ENCODE results near the gene CPM. TPM values are rescaled to one million over a fixed set of nuclear protein-coding genes. Genes with fewer than 3 reads are reported as not detected.

The CPM gene
- total and polyA plus RNA-seq, 2 donors (not counting 3 experiments of a cell fraction or from before 2014, with no cell fraction given), result not detected

DNA sequence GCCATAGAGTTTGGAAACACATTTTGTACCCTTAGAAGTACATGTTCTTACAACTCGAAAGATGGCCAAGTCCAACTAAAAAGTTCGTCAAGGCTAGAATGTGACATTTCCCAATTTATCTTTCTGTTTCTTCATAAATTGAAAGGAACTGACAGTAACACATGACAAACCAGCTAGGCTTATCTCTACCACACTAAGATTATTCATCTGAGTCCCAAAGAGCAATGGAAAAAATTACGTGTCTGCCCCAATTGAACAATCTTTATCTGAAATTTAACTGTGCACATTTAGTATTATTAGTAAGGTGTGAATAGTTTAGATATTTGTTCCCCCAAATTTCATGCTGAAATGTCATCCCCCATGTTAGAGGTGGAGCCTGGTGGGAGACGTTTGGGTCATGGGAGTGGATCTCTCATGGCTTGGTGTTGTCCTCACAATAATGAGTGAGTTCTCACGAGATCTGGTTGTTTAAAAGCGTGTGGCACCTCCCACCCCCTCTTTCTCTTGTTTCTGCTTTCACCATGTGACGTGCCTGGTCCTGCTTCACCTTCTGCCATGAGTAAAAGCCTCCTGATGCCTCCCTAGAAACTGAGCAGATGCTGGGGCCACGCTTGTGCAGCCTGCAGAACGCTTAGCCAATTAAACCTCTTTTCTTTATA is 13.3 kb downstream of the CPM start:
- no peak overlapping the region for H3K4me2 ChIP-seq (ENCODE audit: insufficient read depth, low read length)
- H3K36me3 ChIP-seq (ENCODE audit: control insufficient read depth in 2 of 2, extremely low read depth in 1 of 2, insufficient read depth in 2 of 2, low read length in 2 of 2), result no peaks in the 10 kb centered on the region
- H3K27ac ChIP-seq (ENCODE audit: insufficient read depth, low read depth, low read length), result no peak overlapping the region
- DNase-seq (ENCODE audit: low read depth, low spot score), result no peak
- no peaks in the 10 kb centered on the region for H3K9me3 ChIP-seq (replicated peaks; ENCODE audit: control insufficient read depth, insufficient read depth, low read length)
- no peak overlapping the region for H3K4me3 ChIP-seq (replicated peaks in 1 of 3; ENCODE audit: insufficient read depth in 1 of 3, low read depth in 1 of 3, low read length in 3 of 3)
- H3K9ac ChIP-seq (replicated peaks; ENCODE audit: extremely low read depth, insufficient read depth, low read length), result no peak overlapping the region
- H3K9me1 ChIP-seq (replicated peaks; ENCODE audit: control insufficient read depth, extremely low read depth, insufficient read depth, low read length), result no peaks in the 10 kb centered on the region
- FAIRE-seq, result no peak
- no peaks in the 10 kb centered on the region for H4K20me1 ChIP-seq (replicated peaks; ENCODE audit: control insufficient read depth, extremely low read depth, insufficient read depth, low read length)
- ChIA-PET CTCF (no interaction called here), POLR2A (no interaction called here)
- no TSS peak for BruUV-seq (replicated peaks)
- dilution Hi-C loops (cut with MboI; ENCODE audit: extremely low pct_ligation_motif_present, low sequenced_read_pairs) (no loop called here), intact Hi-C loops (cut with micrococcal nuclease) (no loop called here)
- no peaks in the 10 kb centered on the region for H3K4me1 ChIP-seq (ENCODE audit: control insufficient read depth, extremely low read depth, insufficient read depth, low read length)
- no peak overlapping the region for H2AFZ ChIP-seq (ENCODE audit: low read depth, low read length)
- TF ChIP-seq EZH2 (IDR thresholded peaks at IDR 0.05; ENCODE audit: borderline replicate concordance, low read depth, low read length, severe bottlenecking) (no peak), FOS (IDR thresholded peaks at IDR 0.05; ENCODE audit: borderline replicate concordance, insufficient read depth, low read length) (no peak), MYC (IDR thresholded peaks at IDR 0.05; ENCODE audit: low read depth, low read length) (no peak), POLR2AphosphoS5 (IDR thresholded peaks at IDR 0.05; ENCODE audit: insufficient read depth, low read depth, low read length) (no peak)
- peaks cover 7% of the 10 kb centered on the region in 2 experiments for H3K27me3 ChIP-seq (ENCODE audit: control insufficient read depth in 2 of 2, insufficient read depth in 2 of 2, low read length in 2 of 2)
- H3K79me2 ChIP-seq (ENCODE audit: control insufficient read depth, insufficient read depth, low read length), result no peaks in the 10 kb centered on the region

DNA sequence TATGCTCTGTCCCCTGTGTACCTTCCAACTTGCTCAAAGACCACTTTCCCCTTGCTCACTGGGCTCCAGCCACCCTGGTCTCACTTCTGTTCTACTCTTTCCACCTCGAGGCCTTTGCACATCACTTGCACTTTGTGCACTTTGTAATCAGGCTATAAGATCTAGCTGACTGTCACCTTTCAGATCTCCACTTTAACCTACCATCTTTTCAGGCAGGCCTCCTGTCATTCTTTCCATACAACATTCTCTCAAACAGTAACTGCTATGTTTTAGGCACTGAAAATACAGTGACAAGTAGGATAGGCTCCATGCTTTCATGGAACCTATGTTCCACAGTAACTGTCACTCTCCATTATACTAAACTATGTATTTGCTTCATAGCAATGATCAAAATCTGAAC is 14.0 kb downstream of the CPM start:
- no peak overlapping the region for H3K27ac ChIP-seq (ENCODE audit: insufficient read depth, low read depth, low read length)
- no peaks in the 10 kb centered on the region for H3K36me3 ChIP-seq (ENCODE audit: control insufficient read depth in 2 of 2, extremely low read depth in 1 of 2, insufficient read depth in 2 of 2, low read length in 2 of 2)
- H3K4me3 ChIP-seq (replicated peaks in 1 of 3; ENCODE audit: insufficient read depth in 1 of 3, low read depth in 1 of 3, low read length in 3 of 3), result no peak overlapping the region
- ChIA-PET CTCF (no interaction called here), POLR2A (no interaction called here)
- no peak overlapping the region for H3K9ac ChIP-seq (replicated peaks; ENCODE audit: extremely low read depth, insufficient read depth, low read length)
- no peak overlapping the region for H3K4me2 ChIP-seq (ENCODE audit: insufficient read depth, low read length)
- DNase-seq (ENCODE audit: low read depth, low spot score) (no peak), FAIRE-seq (no peak)
- H2AFZ ChIP-seq (ENCODE audit: low read depth, low read length), result no peak overlapping the region
- H3K79me2 ChIP-seq (ENCODE audit: control insufficient read depth, insufficient read depth, low read length), result no peaks in the 10 kb centered on the region
- H3K9me3 ChIP-seq (replicated peaks; ENCODE audit: control insufficient read depth, insufficient read depth, low read length), result no peaks in the 10 kb centered on the region
- TF ChIP-seq MYC (IDR thresholded peaks at IDR 0.05; ENCODE audit: low read depth, low read length) (no peak), GATA2 (IDR thresholded peaks at IDR 0.05; ENCODE audit: insufficient read depth, insufficient read length, low read depth, low read length) (no peak), POLR2AphosphoS5 (IDR thresholded peaks at IDR 0.05; ENCODE audit: insufficient read depth, low read depth, low read length) (no peak), POLR2A (IDR thresholded peaks at IDR 0.05; ENCODE audit: low read depth, low read length) (no peak), JUN (IDR thresholded peaks at IDR 0.05; ENCODE audit: borderline replicate concordance, insufficient read depth, insufficient read length, low read depth) (no peak), FOS (IDR thresholded peaks at IDR 0.05; ENCODE audit: borderline replicate concordance, insufficient read depth, low read length) (no peak), MAX (IDR thresholded peaks at IDR 0.05; ENCODE audit: insufficient read depth, insufficient read length) (no peak), CTCF (IDR thresholded peaks at IDR 0.05; ENCODE audit: extremely low read depth in 1 of 2, insufficient read depth in 1 of 2, low read depth in 1 of 2, low read length in 2 of 2) (no peak), EZH2 (IDR thresholded peaks at IDR 0.05; ENCODE audit: borderline replicate concordance, low read depth, low read length, severe bottlenecking) (no peak)
- H3K4me1 ChIP-seq (ENCODE audit: control insufficient read depth, extremely low read depth, insufficient read depth, low read length), result no peaks in the 10 kb centered on the region
- dilution Hi-C loops (cut with MboI; ENCODE audit: extremely low pct_ligation_motif_present, low sequenced_read_pairs), result no loop called here
- no peaks in the 10 kb centered on the region for H4K20me1 ChIP-seq (replicated peaks; ENCODE audit: control insufficient read depth, extremely low read depth, insufficient read depth, low read length)
- no peaks in the 10 kb centered on the region for H3K9me1 ChIP-seq (replicated peaks; ENCODE audit: control insufficient read depth, extremely low read depth, insufficient read depth, low read length)
- no TSS peak for BruUV-seq (replicated peaks)
- intact Hi-C loops (cut with micrococcal nuclease), result no loop called here
- H3K27me3 ChIP-seq (ENCODE audit: control insufficient read depth in 2 of 2, insufficient read depth in 2 of 2, low read length in 2 of 2), result peaks cover 6 to 7% of the 10 kb centered on the region in 2 experiments
